NCI-H460 (cell line): Measurements from ENCODE around the gene ZNF622. TPM values are rescaled to one million over a fixed set of nuclear protein-coding genes. Genes with fewer than 3 reads are reported as not detected.
"Not testable (repeated sequence)": the region's sequence is repeated elsewhere in the genome, so short reads cannot be mapped to it uniquely, and the experiment has no call there.

Experiments used
- DNase-seq: peaks from one replicate; pipeline ENCODE4 v3.0.0-alpha.2; 2016; ENCODE audit warnings: low read depth; ENCODE audit errors: extremely low read depth
- total RNA-seq: library from RNA; depleted of rRNA; stranded (reverse); fragments of >200 nt; shearing (Covaris generic); gene quantifications from 2 replicates; pipeline ENCODE4 v1.2.3, GENCODE V29; 2014

The ZNF622 gene
- total RNA-seq, 1 experiment from 2014 or later: 37.6 TPM

GRCh38 chr5:16480821-16481538 is 15.4 kb upstream of the ZNF622 start:
- DNase-seq: no peak

- no peak for DNase-seq
These were observed 14.5 kb upstream of the ZNF622 start for GRCh38 chr5:16480144-16480543.

DNA sequence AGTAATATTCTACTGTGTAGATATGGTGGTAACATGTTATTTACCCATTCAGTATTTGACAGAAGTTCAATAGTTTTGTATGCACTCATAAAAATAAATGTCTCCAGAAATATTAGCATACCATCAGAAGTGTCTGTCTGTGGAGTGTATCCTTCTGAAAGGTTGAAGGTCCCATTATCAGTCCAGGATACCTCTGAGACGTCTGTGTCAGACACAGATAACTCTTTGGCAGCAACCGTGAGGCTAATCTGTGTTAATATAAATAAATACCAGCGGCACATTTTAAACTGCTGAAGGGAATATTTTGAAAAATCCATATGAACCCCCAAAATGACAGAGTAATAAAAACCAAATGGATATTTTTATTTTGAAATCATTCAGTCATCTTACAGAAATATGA is 11.9 kb upstream of the ZNF622 start:
- no peak for DNase-seq

GRCh38 chr5:16476417-16476816 is 10.8 kb upstream of the ZNF622 start:
- not testable (repeated sequence) for DNase-seq

DNA sequence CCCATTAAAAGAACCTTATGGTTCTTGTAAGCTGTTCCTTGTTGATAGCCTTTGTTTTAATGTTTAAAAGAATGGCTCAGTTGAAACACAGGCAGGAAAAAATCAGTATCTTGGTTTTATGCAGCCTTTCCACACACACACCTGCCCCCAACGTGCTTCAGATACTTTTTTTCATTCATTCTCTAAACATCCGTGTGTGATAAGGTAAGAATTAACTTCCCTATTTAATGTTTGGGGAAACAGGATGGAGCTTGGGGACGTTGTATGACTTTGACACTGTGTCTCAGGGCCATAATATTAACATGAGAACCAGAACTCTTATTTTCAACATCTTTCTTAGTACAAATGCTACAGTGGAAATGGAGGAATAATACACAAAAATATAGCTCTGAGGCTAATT is 5.8 kb upstream of the ZNF622 start:
- no peak for DNase-seq

DNA sequence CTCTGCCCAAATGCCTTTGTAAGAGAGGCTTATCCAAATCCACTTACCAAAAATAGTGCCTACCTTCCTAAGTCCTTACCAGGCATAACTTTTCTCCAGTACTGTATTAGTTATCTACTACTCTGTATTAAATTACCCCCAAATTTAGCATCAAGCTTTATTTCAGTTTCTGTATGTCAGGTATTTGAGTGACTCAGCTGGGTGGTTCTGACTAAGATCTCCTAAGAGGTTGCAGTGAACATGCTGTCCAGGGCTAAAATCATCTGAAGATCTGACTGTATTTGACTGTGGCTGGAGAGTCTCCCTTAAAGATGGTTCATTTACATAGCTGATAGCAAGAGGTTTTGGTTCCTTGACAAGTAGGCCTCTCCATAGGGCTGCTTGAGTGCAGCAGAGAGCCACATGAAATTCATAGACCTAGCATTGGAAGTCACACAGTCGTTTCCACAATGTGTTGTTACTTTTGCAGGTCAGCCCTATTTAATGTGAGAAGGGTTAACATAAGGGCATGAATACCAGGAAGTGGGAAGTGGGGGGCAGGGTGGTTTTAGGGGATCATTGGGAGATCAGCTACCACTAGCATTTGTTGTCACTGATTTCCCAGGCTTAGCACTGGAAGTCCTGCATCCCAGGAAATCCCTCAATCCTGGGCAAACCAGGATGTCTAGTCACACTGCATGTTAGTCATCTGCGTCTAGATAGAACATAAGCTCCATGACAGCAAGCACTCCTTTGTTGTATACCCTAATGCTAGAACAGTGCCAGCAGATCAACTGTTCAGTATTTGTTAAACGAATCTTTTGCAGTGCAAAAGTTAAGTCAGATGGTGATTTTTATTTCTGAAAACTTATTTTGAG is 2.0 kb upstream of the ZNF622 start:
- DNase-seq: no peak

DNA sequence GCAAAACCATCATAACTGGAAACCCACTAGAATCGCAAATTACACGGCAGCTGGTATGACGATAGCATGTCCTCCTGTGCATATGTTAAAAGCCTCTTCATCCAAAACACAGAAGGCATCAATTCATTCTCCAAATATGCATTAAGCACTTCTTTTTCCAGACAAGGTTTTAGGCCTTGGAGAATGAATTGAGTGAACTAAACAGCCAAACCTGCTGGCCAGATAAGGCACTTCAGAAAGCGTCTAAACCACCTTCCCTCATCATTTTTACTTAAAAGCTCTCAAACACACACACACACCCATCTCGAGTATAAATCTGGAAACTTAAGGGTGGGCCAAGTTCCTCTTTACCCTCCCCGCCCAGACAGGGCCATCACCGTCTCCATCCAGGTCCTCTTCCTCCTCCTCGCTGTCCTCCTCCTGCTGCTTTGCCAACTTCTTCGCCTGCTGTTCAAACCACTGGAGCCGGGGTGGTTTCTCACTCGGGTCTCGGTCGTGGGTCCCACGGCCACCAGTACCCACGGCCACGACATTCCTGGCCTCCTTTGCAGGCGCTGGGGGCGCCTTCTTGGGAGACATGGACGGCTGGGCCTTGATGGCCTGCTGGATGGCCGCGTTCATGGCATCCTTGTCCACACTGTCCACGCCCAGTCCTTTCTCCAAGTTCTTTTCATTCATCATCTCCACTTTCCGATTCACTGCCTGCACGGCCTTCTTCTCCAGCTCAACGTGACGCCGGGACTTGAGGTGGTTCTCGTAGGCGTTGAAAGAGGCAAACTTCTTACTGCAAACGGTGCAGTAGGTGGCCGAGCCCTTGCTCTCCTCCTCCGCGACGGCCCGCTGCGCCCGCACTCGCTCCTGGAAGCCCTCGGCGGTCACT is 696 bp downstream of the ZNF622 start:
- no peak for DNase-seq

- no peak for DNase-seq
These were observed 1.4 kb downstream of the ZNF622 start for GRCh38 chr5:16464231-16464630.

DNA sequence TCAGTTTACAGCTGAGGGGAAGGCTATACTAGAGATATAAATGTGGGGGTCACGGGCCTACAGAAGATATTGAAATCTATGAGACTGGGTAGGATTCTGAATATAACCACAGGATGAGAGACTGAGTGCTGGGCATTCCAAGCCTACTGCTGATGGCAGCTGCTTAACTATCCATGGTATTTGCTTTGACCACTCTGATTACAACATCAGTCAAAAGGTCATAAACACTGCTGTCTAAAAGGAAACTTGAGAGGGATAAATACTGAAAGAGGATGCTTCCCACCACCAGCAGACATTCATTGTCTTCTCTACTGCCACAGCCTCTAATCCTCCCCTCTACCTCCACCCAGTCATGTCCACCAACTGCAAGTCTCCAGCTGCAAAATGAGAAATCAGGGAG is 3.8 kb downstream of the ZNF622 start:
- DNase-seq: no peak

DNA sequence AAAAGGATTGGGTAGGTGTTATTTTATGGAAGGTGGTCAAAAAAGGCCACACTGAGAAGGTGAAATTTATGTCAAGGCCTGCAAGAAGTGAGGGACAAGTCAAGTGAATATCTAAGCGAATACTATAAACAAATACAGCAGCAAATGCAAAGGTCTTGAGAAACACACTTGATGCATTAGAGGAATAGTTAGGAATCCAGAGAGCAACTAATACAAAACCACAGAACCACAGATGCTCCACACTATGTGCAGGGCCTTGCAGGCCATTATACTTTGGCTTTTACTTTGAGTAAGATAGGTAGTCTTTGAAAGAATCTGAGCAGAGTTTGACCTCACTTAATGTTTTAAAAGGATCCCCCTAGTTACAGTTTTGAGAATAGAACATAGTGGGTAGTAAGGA is 4.6 kb downstream of the ZNF622 start:
- no peak for DNase-seq

- DNase-seq: no peak
These were observed 6.1 kb downstream of the ZNF622 start for GRCh38 chr5:16459451-16459850.

DNA sequence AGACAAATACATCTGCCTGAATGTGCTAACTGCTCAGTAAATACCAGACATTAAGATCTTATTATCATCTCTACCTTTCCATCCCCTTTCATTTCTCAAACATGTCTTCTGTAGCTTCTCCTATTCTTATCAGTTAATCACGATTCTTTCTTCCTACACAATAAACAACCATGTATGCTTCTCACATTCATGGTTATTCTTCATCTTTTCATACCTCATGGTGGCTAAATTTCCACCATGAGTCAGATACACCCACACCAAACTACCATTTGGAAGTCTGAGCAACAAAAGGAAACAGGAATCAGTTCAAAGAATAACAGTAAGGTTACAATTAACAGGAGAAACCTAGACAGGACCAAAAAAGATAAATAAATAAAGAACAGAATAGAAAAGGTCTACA is 7.7 kb downstream of the ZNF622 start:
- DNase-seq: no peak

- no peak for DNase-seq
These were observed 8.1 kb downstream of the ZNF622 start for GRCh38 chr5:16457451-16457850.

DNA sequence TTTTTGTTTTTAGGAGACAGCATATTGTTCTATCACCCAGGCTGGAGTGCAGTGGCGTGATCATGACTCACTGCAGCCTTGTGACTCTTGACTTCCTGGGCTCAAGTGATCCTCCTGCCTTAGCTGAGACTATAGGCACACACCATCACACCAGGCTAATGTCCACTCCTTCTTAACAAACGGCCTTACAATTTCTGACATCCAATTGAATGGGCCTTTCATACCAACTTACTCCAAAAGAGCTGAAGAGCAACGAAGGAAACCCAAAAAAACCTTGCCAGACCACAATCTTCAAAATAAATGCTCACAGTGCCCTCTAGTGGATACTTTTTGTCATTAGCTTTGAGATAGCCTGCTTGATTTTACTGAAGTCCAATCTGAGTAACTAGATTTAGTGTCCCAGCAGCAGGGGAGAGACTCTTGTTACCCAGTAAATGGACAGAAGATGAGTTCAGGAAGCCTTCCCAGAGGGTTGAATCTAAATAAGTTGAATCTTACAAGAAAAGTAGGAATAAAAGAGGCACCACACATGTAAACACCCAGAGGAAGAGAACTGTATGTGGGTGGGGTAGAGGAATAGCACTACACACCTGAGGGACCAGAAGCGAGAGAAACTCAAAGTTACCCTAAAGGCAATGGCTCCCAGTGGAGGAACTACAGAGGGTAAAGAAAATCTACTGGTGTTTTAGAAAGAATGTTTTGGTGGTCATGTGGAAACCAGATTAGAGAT is 9.3 kb downstream of the ZNF622 start:
- DNase-seq: peak; percentile 61

DNA sequence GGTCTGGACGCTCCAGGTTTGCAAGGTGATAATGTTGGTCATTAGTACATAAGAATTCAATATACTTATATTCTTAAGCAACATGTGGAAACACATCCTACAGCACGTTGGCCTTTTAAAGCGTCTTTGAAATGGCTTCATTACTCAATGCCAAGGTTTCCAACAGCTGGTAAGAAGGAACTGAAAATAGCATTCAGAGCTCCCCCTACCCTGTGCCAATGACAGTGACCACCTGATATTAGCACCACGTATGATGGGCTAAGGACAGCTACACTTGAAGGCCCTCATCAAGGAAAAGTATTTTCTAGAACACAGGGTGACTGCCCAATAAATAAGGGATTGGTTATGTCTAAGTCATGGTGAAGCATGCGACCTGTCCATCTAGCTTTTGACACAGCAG is 9.9 kb downstream of the ZNF622 start:
- no peak for DNase-seq

DNA sequence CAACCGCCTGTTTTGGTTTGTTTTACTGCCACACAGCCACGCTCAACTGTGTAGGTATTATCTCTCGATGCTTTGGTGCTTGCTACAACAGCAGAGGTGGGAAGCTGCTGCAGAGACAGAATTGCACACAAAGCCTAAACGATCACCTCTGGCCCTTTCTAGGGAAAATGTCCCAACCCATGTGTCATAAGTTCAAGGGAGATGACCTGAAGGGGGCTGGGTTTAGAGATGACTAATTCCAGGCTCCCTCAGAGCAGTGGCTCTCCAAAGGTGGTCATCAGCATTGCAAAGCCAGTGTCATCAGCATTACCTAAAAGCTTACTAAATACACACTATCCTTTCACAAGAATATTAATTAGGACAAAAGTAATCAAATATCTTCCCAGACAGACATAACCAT is 10.9 kb downstream of the ZNF622 start:
- DNase-seq: no peak

GRCh38 chr5:16453609-16454008 is 12.0 kb downstream of the ZNF622 start:
- DNase-seq: no peak

DNA sequence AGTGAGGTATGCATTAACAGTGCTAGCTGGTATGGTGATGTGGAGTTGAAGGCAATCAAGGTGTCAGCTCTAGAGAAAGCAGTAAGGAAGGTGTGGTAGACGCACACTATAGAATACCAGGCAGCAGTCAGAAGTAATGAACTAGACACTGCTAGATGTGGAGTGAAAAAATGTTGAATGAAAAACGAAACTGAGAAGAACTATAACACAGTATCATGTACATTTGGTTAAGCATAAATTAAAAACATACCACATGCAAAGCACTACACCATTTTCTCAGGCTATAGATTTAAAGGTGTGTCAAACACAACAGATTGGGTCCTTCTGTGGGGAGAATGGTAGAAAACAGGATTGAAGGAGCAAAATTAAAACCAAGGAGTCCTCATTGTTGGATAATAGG is 15.4 kb downstream of the ZNF622 start:
- no peak for DNase-seq

DNA sequence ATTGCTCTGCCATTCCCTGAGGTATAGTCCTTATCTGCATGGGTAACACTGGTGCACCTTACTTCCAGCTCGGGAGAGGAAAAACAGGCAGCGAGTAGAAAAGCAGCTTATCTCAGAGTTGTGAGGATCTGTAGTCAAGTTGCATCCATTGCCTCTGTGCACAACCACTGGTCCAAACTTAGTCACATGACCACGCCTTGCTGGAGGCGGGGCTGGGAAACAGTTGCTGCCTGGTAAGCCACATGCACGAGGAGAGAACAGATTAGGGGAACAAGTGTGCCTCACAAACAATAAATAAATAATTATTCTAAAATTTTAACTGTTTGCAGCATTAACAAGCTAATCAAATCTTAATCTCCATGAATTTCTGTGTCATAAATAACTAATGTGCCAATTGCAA is 18.6 kb downstream of the ZNF622 start:
- DNase-seq: no peak

- DNase-seq: peak; percentile 25
These were observed 27.6 kb downstream of the ZNF622 start for GRCh38 chr5:16437977-16438376.
